Measurements from ENCODE around the gene EHBP1. TPM values are rescaled to one million over a fixed set of nuclear protein-coding genes. Genes with fewer than 3 reads are reported as not detected.

The EHBP1 gene
- polyA plus RNA-seq, 1 of the 3 experiments (the other 2 are of a cell fraction): 62.7 TPM

GRCh38 chr2:62870966-62871365, 165.5 kb downstream of the EHBP1 start:
- H3K79me2 ChIP-seq (ENCODE audit: insufficient read depth): no peaks in the 10 kb centered on the region
- H3K9me2 ChIP-seq: no peaks in the 10 kb centered on the region
- no peak overlapping the region for H2AFZ ChIP-seq (ENCODE audit: low read depth)
- no peak overlapping the region for H3K9ac ChIP-seq
- H3K4me1 ChIP-seq (ENCODE audit: control insufficient read depth in 1 of 2, insufficient read depth in 2 of 2, low read depth in 1 of 2, low read length in 1 of 2): no peaks in the 10 kb centered on the region
- POLR2A ChIA-PET: no interaction called here
- DNase-seq: no peak
- H3F3A ChIP-seq (replicated peaks; ENCODE audit: insufficient read depth): no peaks in the 10 kb centered on the region
- no peaks in the 10 kb centered on the region for H3K27me3 ChIP-seq (ENCODE audit: insufficient read depth)
- H3K9me3 ChIP-seq: peaks cover 16% of the 10 kb centered on the region; the same call in 1 of the 2 replicates
- TF ChIP-seq GABPA (IDR thresholded peaks at IDR 0.05; ENCODE audit: low read depth): no peak
- no peak for TF ChIP-seq JUND (IDR thresholded peaks at IDR 0.05)
- TF ChIP-seq USF2 (IDR thresholded peaks at IDR 0.05; ENCODE audit: borderline replicate concordance, low read depth, low read length): no peak
- TF ChIP-seq TCF12 (IDR thresholded peaks at IDR 0.05): no peak
- no peak for TF ChIP-seq RXRA (IDR thresholded peaks at IDR 0.05; ENCODE audit: borderline replicate concordance, low read depth)
- TF ChIP-seq YY1 (IDR thresholded peaks at IDR 0.05; ENCODE audit: low read depth): no peak
- TF ChIP-seq ELF1 (IDR thresholded peaks at IDR 0.05): no peak
- no peak for TF ChIP-seq SMC3 (IDR thresholded peaks at IDR 0.05; ENCODE audit: low read depth, low read length)
- TF ChIP-seq NFIC (IDR thresholded peaks at IDR 0.05; ENCODE audit: borderline replicate concordance): no peak
- no peak for TF ChIP-seq PBX3 (IDR thresholded peaks at IDR 0.05)
- no peak for TF ChIP-seq SIN3A (IDR thresholded peaks at IDR 0.05; ENCODE audit: borderline replicate concordance, low read depth, low read length)
- TF ChIP-seq CTCF (IDR thresholded peaks at IDR 0.05): no peak
- TF ChIP-seq EZH2phosphoT487 (IDR thresholded peaks at IDR 0.05; ENCODE audit: borderline replicate concordance, low read depth): no peak
- TF ChIP-seq TEAD4 (IDR thresholded peaks at IDR 0.05; ENCODE audit: borderline replicate concordance, insufficient read depth): no peak
- H3K36me3 ChIP-seq (replicated peaks in 1 of 2; ENCODE audit: control insufficient read depth in 1 of 2, insufficient read depth in 2 of 2, low read length in 1 of 2): peaks cover 54 to 77% of the 10 kb centered on the region in 2 experiments
- H3K27ac ChIP-seq (ENCODE audit: low read depth in 2 of 2, low read length in 1 of 2): no peak overlapping the region
- H4K20me1 ChIP-seq (ENCODE audit: insufficient read depth): no peaks in the 10 kb centered on the region
- CTCF ChIA-PET: no interaction called here
- WGBS (ENCODE audit: low lambda C conversion rate): 86% methylated on average over 1 of the region's 1 CpG
- H3K4me2 ChIP-seq: no peak overlapping the region
- no peak overlapping the region for H3K4me3 ChIP-seq (ENCODE audit: low read depth in 2 of 2, low read length in 1 of 2)

- Histone ChIP-seq H3K9ac (no peak overlapping the region), H3K4me2 (no peak overlapping the region), H3K79me2 (ENCODE audit: insufficient read depth) (no peaks in the 10 kb centered on the region), H3K9me3 (peaks cover 16% of the 10 kb centered on the region; the same call in 1 of the 2 replicates), H3K4me3 (ENCODE audit: low read depth in 2 of 2, low read length in 1 of 2) (no peak overlapping the region), H3K27ac (ENCODE audit: low read depth in 2 of 2, low read length in 1 of 2) (no peak overlapping the region), H3F3A (replicated peaks; ENCODE audit: insufficient read depth) (no peaks in the 10 kb centered on the region), H3K27me3 (ENCODE audit: insufficient read depth) (no peaks in the 10 kb centered on the region), H3K36me3 (replicated peaks in 1 of 2; ENCODE audit: control insufficient read depth in 1 of 2, insufficient read depth in 2 of 2, low read length in 1 of 2) (peaks cover 54 to 77% of the 10 kb centered on the region in 2 experiments), H3K9me2 (no peaks in the 10 kb centered on the region), H2AFZ (ENCODE audit: low read depth) (no peak overlapping the region), H3K4me1 (ENCODE audit: control insufficient read depth in 1 of 2, insufficient read depth in 2 of 2, low read depth in 1 of 2, low read length in 1 of 2) (no peaks in the 10 kb centered on the region), H4K20me1 (ENCODE audit: insufficient read depth) (no peaks in the 10 kb centered on the region)
- 93% methylated on average over 1 of the region's 1 CpG for WGBS (ENCODE audit: low lambda C conversion rate)
- no peak for DNase-seq
- POLR2A ChIA-PET: no interaction called here
- no peak for TF ChIP-seq GABPA (IDR thresholded peaks at IDR 0.05; ENCODE audit: low read depth)
- no peak for TF ChIP-seq SIN3A (IDR thresholded peaks at IDR 0.05; ENCODE audit: borderline replicate concordance, low read depth, low read length)
- no peak for TF ChIP-seq USF2 (IDR thresholded peaks at IDR 0.05; ENCODE audit: borderline replicate concordance, low read depth, low read length)
- no peak for TF ChIP-seq EP300 (IDR thresholded peaks at IDR 0.05; ENCODE audit: borderline replicate concordance in 1 of 2, low read depth in 1 of 2, low read length in 1 of 2)
- no peak for TF ChIP-seq RAD21 (IDR thresholded peaks at IDR 0.05; ENCODE audit: low read length)
- TF ChIP-seq CHD2 (IDR thresholded peaks at IDR 0.05; ENCODE audit: low read length, partially characterized antibody): no peak
- no peak for TF ChIP-seq RFX5 (IDR thresholded peaks at IDR 0.05; ENCODE audit: low read length)
- TF ChIP-seq ELF1 (IDR thresholded peaks at IDR 0.05): no peak
- TF ChIP-seq TCF12 (IDR thresholded peaks at IDR 0.05): no peak
- no peak for TF ChIP-seq TEAD4 (IDR thresholded peaks at IDR 0.05; ENCODE audit: borderline replicate concordance, insufficient read depth)
- TF ChIP-seq SMC3 (IDR thresholded peaks at IDR 0.05; ENCODE audit: low read depth, low read length): no peak
- TF ChIP-seq CTCF (IDR thresholded peaks at IDR 0.05): no peak
- CTCF ChIA-PET: no interaction called here
These were observed 166.0 kb downstream of the EHBP1 start for GRCh38 chr2:62871506-62871905.
